ENCODE measurements around the gene ST3GAL6.

ST3GAL6 gene, protein sequence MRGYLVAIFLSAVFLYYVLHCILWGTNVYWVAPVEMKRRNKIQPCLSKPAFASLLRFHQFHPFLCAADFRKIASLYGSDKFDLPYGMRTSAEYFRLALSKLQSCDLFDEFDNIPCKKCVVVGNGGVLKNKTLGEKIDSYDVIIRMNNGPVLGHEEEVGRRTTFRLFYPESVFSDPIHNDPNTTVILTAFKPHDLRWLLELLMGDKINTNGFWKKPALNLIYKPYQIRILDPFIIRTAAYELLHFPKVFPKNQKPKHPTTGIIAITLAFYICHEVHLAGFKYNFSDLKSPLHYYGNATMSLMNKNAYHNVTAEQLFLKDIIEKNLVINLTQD

DNA sequence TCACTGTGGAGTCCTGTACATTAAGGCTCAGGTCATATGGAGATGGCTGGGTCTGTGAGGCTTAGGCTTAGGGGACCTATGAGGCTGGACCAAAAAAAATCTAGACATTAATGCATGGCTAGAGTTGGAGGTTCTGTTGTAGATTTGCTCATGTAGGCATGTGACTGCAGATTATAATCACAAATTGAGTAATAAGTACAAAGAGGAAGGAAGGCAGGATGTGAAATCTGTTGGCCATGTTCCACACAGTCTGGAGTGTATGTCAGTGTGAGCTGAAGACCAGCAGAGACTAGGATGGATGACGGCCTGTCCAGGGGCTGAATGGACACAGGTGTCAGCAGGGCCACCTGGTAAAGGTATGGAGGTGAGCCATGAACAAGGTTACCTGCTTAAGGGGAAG lies at the start of gene ST3GAL6:
Gene ST3GAL6 (plus strand): TSS at position 265 of the 400 bp plus-strand sequence. CDS start 5,101 bp downstream, outside the sequence.
- no peak for DNase-seq (ENCODE audit: low read depth)

GRCh38 chr3:98713984-98714383 lies 49.2 kb upstream of the ST3GAL6 start:
- DNase-seq (ENCODE audit: low read depth): no peak

DNA sequence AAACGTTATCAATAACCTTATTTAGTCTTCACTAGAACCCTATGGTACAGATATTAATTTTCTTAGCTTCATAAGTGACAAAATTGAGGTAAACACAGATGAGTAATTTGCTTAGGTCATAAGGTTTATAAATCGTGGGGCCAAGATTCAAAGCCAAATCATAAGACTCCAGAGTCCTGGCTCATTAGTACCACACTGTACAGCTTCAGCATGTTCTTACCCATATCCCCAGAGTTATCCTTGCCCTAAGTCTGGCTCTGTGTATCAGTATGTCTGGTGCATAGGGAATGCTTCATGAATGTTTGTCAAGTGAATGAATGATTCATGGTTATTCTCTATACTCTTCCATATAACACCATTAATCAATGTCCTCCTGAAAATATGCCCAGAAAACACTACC lies 45.6 kb upstream of the ST3GAL6 start:
- no peak for DNase-seq (ENCODE audit: low read depth)

DNA sequence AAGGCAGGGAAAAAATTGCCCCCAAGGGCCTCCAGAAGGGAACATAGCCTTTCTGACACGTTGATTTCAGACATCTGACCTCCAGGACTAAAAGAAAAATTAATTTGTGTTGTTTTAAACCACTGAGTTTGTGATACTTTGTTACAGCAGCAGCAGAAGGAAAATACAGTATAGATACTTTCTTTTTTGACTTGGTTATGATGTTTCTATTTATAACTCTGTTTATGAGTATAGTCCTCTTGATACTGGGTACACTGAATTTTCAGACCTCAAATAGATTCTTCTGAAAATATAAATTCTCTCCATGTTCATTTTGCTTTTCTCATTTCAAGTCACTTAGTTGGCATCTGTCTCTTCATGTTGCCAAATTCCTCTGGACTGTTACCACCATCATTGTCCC lies 44.4 kb upstream of the ST3GAL6 start:
- no peak for DNase-seq (ENCODE audit: low read depth)

DNA sequence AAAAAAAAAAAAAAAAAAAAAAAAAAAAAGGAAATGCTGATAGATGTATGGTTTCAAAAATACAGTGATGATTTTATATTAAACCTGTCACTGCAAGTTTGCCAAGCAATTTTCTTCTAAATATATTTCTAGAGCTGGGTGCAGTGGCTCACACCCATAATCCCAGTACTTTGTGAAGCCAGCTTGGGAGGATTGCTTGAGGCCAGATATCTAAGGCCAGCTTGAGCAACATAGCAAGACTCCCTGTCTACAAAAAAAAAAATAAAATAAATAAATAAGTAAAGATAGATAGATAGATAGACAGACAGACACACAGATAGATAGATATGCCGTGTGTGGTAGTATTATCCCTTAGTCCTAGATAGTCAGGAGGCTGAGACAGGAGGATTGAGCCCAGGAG lies 41.4 kb upstream of the ST3GAL6 start:
- DNase-seq (ENCODE audit: low read depth): no peak

DNA sequence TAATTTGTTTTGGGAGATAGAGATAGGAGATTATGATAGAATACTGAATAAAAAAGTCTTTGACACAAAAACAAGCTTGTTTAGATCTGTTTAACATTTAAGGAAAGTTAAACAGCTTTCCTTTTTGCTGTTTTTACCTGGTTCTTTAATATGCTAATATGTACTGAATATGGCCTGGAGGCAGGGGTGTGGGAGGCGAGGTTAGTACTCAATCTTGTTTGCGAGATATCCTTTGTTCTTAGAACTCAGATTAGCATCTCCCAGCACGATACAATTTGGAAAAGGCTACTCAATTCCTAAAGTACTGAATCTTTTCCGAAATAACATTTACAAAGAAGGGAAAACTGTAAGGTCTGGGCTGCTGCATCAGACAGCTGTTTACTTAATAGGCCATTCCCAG lies 40.8 kb upstream of the ST3GAL6 start:
- DNase-seq (ENCODE audit: low read depth): no peak

GRCh38 chr3:98725352-98725751 lies 37.8 kb upstream of the ST3GAL6 start:
- no peak for DNase-seq (ENCODE audit: low read depth)

DNA sequence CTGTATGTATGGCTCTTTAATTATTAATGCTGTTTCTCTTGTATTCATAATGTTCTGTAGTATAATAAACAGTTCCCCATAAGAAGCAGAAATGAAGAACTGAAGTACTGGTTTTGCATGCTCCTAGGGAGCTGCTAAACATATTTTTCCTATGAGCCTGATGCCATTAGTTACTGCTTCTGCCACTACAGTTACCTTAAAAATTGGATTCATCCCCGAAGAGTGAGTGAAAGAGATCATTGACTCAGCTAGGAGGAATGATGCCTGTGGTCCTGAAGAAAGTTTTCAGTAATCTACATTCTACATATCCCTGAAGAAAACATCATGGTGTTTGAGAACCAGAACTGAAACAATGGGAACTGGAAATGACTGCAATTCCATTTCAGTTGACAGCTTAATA lies 37.1 kb upstream of the ST3GAL6 start:
- DNase-seq (ENCODE audit: low read depth): no peak

DNA sequence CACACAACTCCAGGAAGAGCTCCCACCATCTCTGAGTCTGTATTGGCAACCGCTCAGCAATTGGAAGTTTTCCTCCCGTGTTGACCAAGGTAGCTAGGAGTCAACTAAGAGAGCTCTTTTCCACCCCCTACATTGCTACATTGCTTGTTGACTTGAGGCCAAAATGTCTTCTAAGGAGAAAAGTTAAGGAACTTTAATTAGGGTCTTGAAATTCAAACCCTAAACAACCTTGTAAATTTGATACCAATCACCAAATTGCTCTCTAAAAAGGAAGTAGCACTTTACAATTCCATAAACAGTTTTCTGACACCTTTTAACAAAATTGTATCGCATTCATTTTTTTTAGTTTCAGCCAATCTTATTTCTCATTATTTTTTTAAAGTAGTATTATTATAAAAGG lies 35.5 kb upstream of the ST3GAL6 start:
- DNase-seq (ENCODE audit: low read depth): no peak

GRCh38 chr3:98728672-98729071 lies 34.5 kb upstream of the ST3GAL6 start:
- DNase-seq (ENCODE audit: low read depth): no peak

DNA sequence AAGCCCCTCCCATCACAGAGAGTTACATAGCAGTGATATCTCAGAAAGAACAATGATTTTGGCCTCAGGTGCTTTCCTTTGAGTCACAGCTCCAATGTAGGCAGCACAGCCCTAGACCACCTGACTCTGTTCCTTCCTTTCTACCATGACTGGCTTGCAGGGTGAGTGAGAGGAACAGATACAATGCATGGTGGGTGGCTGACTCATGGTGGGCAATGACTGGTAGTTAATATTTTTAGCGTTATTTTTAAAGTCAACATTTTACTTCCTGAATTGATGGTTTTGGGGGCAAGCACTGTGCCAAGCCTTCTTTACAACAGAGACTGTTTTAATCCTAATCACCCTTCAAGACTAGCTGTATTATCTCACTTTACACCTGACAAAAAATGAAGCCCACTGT lies 32.8 kb upstream of the ST3GAL6 start:
- no peak for DNase-seq (ENCODE audit: low read depth)

GRCh38 chr3:98730886-98731537 lies 32.1 kb upstream of the ST3GAL6 start:
- no peak for DNase-seq (ENCODE audit: low read depth)

- no peak for DNase-seq (ENCODE audit: low read depth)
Measured at GRCh38 chr3:98731720-98732285, 31.3 kb upstream of the ST3GAL6 start.

- DNase-seq (ENCODE audit: low read depth): no peak
Measured at GRCh38 chr3:98732286-98733052, 30.7 kb upstream of the ST3GAL6 start.

DNA sequence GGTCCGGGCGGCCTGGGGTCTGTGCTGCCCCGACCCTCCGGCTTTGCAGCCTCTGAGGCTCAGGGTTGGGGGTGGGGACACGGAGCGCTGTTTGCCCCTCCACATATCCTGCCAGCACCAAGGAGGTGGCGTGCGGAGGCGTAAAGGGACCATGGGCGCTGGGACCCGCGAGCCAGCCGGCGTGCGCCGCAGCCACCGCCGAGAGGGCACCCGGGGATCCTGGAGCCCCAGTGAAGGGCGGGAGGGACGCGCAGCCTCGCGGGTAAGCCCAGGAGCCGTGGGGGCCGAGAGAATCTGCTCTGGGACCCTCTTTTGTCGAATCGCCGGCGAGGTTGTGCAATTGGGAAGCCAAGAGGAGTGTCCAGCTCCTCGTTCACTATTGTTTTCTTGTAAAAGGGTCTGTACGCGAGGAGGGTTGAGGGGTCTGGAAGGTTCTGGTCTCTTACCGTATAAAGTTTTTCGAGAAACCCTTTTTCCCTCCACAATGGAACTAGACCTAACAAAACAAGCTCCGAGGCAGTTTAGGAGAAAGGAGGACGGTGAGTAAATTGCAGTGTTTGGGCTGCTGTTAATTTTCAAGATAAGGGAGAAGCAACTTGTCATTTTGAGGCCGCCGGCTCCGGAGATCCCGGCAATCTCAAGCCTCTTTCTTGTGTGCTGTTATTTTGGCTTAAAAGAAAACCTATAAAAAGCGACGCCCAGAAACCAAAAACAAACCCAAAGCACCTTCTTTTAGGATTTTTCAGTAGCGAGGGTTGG lies 29.9 kb upstream of the ST3GAL6 start:
- DNase-seq (ENCODE audit: low read depth): no peak

- DNase-seq (ENCODE audit: low read depth): no peak
Measured at GRCh38 chr3:98733812-98734281, 29.3 kb upstream of the ST3GAL6 start.

- DNase-seq (ENCODE audit: low read depth): no peak
Measured at GRCh38 chr3:98734306-98734705, 28.8 kb upstream of the ST3GAL6 start.

- DNase-seq (ENCODE audit: low read depth): no peak
Measured at GRCh38 chr3:98734735-98735134, 28.4 kb upstream of the ST3GAL6 start.

DNA sequence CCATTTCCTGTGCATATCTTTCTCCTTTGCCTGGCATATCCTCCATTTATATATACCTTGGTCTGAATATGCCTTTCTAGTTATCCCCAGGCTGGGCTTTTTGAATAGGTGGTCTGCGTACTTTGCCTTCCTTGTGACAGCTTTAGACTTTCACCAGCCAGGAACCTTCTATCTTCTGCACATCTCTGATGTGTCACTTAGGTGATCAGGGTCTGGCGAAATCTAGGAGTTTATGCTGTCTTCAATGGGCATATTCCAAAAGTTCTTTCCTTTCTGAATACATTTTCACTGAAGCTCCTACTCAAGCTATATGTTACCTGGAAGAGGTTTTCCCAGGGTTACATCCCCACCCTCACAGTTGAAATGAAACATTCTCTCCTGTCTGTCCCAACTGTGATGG lies 27.8 kb upstream of the ST3GAL6 start:
- no peak for DNase-seq (ENCODE audit: low read depth)

DNA sequence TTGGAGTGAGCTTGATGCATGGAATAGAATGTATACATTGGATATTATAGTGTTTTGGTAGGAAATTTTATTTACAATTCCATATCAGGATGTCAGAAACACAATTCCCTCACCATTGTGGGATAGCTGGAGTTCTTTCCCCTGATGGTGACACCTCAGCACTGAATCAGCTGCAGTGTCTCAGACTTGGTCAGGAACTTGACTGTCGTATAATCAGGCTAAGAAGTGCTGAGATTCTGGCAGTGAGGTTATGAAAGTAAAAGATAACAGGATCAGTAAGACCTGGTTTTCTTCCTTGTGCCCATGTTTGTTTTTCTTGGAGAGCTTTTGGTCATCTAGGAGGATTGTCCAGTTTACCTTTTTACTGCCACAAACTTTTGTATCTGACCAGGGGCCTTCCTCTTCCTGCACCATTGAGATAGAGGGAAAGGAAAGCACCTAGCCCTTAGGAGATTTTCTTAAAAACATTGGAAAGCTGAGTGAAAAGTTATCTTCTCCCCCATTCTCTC lies 27.3 kb upstream of the ST3GAL6 start:
- DNase-seq (ENCODE audit: low read depth): no peak

DNA sequence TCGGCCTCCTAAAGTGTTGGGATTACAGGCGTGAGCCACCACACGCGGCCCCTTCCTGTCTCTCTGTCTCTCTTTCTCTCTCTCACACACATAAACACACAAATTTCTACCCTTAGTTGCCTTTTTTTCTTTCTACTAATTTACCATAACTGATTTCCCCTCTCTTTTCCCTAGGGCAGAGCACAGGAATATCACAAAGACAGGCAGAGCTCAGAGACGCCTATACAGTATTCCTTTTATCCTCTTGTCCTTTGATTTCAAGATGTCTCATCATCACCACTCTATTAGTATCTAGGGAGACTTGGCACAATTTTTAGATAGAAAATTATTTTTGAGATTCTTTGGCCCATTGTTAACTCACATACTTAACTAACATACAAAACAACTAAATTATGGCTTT lies 25.8 kb upstream of the ST3GAL6 start:
- DNase-seq (ENCODE audit: low read depth): no peak

- no peak for DNase-seq (ENCODE audit: low read depth)
Measured at GRCh38 chr3:98739266-98739665, 23.9 kb upstream of the ST3GAL6 start.
